Astrocyte (in vitro differentiated cells and primary cell): ENCODE data around the gene GM2A.

ENCODE experiments used
- CTCF ChIP-seq: IDR thresholded peaks from 2 replicates; pipeline ENCODE4 v1.5.1; 2011; ENCODE audit warnings: low read depth, mild to moderate bottlenecking, inconsistent platforms, low read length, moderate library complexity; ENCODE audit not compliant: insufficient read depth
- EZH2 ChIP-seq: IDR thresholded peaks from 2 replicates; pipeline ENCODE4 v1.6.1; 2012; ENCODE audit warnings: mild to moderate bottlenecking, low read length, inconsistent platforms; ENCODE audit not compliant: insufficient read depth

DNA sequence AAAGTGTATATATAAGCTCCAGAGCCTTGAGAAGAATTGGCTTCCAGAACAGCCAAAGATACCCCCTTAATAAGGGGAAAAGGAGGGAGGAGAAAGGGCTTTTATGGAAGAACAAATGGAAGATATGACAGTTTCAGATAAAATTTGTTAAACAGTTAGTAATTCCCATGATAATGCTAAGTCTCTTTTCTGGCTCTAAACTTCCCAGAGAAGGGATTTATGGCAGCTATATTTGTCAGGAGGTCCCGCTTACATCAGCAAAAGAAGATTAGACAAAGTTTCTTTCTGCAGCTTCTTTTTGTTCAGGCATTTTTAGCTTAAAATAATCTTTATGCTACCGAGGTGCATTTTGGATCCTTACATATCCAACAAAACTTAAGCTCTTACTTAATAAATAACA lies 64.9 kb downstream of the GM2A start:
- TF ChIP-seq CTCF (no peak), EZH2 (no peak)
